ENCODE measurements around the gene HBS1L.

GRCh38 chr6:134956676-134957075, 97.9 kb downstream of the HBS1L start:
- TF ChIP-seq EZH2 (IDR thresholded peaks at IDR 0.05; ENCODE audit: borderline replicate concordance, low read depth, low read length, severe bottlenecking) (no peak), CTCF (IDR thresholded peaks at IDR 0.05; ENCODE audit: borderline replicate concordance, extremely low read depth, low read length, poor library complexity, severe bottlenecking) (no peak)

All from DND-41 (cell line).